A549 treated with CORT108297 at 1 μM for 4 hours (cell line): Measurements from ENCODE around the gene SBSN. TPM values are rescaled to one million over a fixed set of nuclear protein-coding genes. Genes with fewer than 3 reads are reported as not detected.

Experiments used
- total RNA-seq: library from RNA; stranded (reverse); fragments of 200-300 nt; extraction: Qiagen RNA extraction; gene quantifications from 5 replicates; pipeline ENCODE4 v1.2.3, GENCODE V29; 2022

Gene SBSN, protein sequence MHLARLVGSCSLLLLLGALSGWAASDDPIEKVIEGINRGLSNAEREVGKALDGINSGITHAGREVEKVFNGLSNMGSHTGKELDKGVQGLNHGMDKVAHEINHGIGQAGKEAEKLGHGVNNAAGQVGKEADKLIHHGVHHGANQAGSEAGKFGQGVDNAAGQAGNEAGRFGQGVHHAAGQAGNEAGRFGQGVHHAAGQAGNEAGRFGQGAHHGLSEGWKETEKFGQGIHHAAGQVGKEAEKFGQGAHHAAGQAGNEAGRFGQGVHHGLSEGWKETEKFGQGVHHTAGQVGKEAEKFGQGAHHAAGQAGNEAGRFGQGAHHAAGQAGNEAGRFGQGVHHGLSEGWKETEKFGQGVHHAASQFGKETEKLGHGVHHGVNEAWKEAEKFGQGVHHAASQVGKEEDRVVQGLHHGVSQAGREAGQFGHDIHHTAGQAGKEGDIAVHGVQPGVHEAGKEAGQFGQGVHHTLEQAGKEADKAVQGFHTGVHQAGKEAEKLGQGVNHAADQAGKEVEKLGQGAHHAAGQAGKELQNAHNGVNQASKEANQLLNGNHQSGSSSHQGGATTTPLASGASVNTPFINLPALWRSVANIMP
- total RNA-seq, result 2.5 to 3.1 TPM (median 3.0 TPM) in 5 replicates

DNA sequence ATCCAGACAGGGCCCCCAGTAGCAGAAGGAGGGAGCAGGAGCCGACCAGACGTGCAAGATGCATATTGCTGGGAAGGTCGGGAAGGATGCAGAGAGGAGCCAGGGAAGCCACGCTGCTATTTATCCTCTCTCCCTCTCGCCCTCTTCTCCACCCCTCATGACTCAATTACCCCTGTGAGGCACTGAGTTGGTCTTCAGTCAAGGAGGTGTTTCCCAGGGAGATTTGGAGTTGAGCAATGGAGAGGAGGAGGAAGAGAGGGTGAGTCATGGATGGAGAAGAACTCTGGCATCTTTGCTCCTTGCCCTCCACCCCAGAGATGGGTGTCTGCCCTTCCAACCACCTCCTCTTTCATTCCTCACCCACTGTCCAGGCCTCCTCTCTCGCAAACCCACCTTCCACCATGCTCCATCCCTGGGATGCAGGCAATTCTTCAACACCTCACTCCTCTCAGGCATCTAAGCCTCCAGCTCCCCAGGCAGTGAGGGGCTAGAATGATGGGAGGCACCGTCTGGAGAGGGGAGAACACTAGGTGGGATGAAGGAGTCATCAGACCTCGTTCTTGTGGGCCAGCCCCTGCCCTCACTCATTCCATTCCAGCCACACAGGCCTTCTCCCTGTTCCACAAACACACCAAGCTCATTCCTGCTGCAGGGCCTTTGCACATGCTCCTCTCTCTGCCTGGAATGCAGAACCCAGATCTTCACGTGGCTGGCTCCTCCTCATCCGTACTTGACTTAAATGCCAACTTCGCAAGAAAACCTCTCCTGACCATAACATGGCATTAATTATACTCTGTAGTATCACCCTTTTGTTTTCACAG, at the start of gene SBSN:
TSS of gene SBSN (minus strand) at position 94 of the 821 bp plus-strand sequence. CDS start at position 64, 30 bp downstream.

DNA sequence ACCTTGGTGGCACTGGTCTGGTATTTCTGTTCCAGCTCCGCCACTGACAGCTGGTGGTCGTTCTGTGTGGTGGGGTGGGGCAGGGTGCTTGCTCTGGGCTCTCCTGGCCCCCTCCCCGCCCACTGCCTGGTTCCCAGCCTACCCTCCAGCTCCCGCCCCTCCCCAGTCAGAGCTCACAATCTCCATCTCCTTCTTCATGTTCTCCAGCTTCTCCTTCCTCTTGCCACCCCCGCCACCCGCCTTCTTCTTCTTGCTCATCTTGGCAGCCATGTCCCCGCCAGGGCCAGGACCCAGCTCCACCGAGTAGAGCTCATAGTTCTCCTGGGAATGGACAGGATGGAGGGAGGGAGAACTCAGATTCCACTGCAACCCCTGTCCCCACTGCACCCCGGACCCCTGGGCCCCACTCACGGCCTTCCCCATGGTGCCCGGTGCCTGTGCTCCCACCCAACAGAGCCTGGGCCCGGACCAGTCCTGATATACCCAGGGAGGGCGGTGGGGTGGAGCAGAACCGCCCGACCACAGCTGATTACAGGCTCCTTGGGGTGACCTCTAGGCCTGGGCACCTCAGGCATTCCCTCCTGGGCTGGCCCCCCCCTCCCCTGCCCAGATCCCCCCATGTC, 35.2 kb upstream of the SBSN start, which contains the start of gene ATP4A:
TSS of gene ATP4A (minus strand) at position 452 of the 623 bp plus-strand sequence. CDS start at position 423, 29 bp downstream.

DNA sequence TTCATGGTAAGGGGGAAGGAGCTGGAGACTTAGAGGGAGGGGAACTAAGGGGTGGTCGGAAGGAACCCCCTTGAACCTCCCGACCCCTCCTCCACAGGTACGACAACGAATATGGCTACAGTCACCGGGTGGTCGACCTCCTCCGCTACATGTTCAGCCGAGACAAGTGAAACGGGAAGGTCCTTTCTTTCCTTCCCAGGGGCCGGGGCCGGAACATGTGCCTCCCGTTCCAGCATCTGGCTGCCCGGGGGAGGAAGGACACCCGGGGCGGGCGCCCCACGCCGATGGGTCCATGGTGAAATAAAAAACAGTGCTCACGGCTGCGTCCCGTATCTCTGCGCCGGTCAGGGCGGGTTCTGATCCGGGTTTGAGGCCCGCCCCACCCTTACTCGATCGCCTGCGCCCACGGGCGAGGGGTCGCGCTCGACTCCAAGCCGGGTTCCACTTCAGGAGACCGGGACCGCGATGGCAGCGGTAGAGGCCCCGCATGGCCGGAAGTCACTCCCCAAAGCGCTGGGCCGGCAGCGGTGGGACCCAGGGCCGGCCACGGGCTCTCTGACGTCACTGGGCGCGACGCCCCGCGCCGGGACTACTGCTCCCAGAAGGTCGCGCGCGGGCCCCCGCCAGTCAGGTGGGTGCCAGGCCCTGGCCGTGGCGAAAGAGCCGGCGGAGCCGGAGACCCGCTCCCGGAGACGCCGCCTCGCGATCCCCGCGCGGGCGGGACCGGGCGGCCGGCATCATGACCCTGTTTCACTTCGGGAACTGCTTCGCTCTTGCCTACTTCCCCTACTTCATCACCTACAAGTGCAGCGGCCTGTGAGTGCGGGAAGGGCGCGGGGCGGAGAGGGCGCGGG, 17.1 kb upstream of the SBSN start, which contains the start of gene TMEM147:
TSS of gene TMEM147 (plus strand) at position 626 of the 854 bp plus-strand sequence. CDS start at position 740, 114 bp downstream.

DNA sequence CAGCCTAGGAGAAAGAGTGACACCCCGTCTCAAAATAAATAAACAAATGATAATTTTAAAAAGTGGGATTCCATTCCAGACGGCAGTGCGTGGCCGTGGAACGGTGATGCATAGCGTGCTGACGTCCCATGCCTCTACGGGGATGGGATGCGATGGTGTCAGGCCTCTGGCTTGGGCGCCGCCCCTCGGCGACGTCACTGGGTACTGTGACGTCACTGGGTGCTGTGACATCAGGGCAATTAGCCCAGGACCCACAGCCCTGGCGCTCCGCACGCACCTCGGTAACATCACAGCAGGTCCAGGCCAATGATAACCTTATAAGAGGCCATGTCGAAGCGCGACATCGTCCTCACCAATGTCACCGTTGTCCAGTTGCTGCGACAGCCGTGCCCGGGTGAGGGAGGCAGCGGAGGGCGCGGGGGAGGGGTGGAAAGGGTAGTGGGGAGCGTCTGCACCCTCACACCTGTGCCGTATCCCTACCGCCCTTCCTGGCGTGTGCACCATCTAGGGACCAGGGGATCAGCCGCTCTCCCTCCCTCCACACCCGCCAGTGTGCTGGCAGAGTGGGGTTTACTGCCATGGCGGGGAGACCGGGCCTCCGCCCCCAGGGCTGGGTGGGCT, 5.2 kb upstream of the SBSN start, which contains the start of gene GAPDHS:
TSS of gene GAPDHS (plus strand) at position 256 of the 621 bp plus-strand sequence. CDS start at position 328, 72 bp downstream.

DNA sequence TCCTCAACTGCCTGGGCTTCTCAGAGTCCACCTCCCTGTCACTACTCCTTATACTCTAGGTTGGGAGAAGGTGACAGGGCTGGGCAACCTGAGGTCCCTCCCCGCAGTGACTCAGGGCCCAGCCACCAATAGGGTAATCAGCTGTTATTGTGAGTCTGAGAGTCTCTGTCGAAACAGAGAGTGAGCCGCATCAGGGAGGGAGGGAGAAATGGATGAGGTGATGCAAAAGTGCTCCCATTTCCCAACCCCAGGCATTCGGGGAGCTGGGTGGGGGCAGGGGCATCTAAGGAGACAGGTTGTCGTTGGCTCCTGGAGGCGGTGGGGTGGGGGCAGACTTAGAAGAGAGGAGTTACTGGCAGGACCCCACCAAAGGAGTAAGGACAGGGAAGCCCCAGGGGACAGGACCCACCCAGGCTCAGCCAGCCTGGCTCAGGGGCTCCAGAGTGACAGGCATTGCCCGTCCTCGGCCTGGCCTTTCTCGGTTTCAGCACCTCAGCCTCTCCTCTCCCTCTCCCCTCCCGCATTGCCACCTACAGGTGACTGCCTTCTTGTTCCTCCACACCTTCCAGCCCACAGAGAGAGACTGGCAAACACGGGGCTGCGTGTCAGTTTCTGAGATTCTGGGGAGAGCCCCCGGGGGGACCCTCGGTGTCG, 14.4 kb downstream of the SBSN start, which contains the start of gene DMKN:
TSS of gene DMKN (minus strand) at position 22 of the 654 bp plus-strand sequence. CDS start 174 bp downstream, outside the sequence.

DNA sequence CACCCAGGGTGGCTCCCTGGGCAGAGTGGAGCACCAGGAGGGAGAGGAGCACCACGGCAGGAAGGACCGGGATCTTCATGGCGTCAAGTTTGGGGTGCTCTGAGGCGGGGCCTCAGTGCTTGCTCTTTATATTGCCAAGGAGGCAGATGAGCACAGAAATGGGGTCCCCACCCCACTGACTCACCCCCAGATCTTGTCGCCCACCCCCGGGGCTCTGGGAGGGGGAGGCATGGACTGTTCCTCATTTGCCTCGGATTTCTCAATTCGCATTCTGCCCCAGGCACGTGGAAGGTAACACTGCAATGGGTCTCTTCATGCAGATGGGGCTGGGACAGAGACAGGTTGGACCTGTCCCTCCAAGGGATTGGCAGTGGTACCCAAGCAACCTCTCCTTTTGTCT, 37.7 kb downstream of the SBSN start, which contains the start of gene KRTDAP:
TSS of gene KRTDAP (minus strand) at position 101 of the 400 bp plus-strand sequence. CDS start at position 79, 22 bp downstream.

Other genes with a start within 250 kb of the SBSN start
- gene HAMP, start 245.8 kb downstream of the SBSN start, total RNA-seq, result 0.24 TPM in 1 of 5 replicates, not detected in the others
- gene MAG, start 236.2 kb downstream of the SBSN start, total RNA-seq, result 0.12 TPM in 1 of 5 replicates, not detected in the others
- 0.92 to 1.4 TPM (median 0.99 TPM) in 5 replicates for gene CD22, start 199.1 kb downstream of the SBSN start, total RNA-seq
- 0.05 TPM in 1 of 5 replicates, not detected in the others for gene FFAR1, start 180.4 kb downstream of the SBSN start, total RNA-seq
- gene FFAR3, start 169.9 kb downstream of the SBSN start, total RNA-seq, result not detected in 5 replicates
- not detected in 5 replicates for gene GPR42, start 157.2 kb downstream of the SBSN start, total RNA-seq
- 0.03 TPM in 1 of 5 replicates, not detected in the others for gene FFAR2, start 80.1 kb downstream of the SBSN start, total RNA-seq
- not detected in 5 replicates for gene KRTDAP, start 37.8 kb downstream of the SBSN start, total RNA-seq
- 34.1 to 42.4 TPM (median 35.8 TPM) in 5 replicates for gene DMKN, start 14.7 kb downstream of the SBSN start, total RNA-seq
- gene GAPDHS, start 5.1 kb upstream of the SBSN start, total RNA-seq, result not detected in 5 replicates
- gene TMEM147, start 17.3 kb upstream of the SBSN start, total RNA-seq, result 350 to 462 TPM (median 443 TPM) in 5 replicates
- not detected in 5 replicates for gene ATP4A, start 35.3 kb upstream of the SBSN start, total RNA-seq
- not detected in 5 replicates for gene PMIS2, start 57.9 kb upstream of the SBSN start, total RNA-seq
- 12.1 to 18.6 TPM (median 17.4 TPM) in 5 replicates for gene HAUS5, start 84.4 kb upstream of the SBSN start, total RNA-seq
- gene RBM42, start 100.7 kb upstream of the SBSN start, total RNA-seq, result 144 to 216 TPM (median 212 TPM) in 5 replicates
- 1.6 to 3.1 TPM (median 2.4 TPM) in 5 replicates for gene ETV2, start 113.4 kb upstream of the SBSN start, total RNA-seq
- gene COX6B1, start 120.0 kb upstream of the SBSN start, total RNA-seq, result 1,293 to 1,487 TPM (median 1,363 TPM) in 5 replicates
- 0.51 to 1.1 TPM (median 0.91 TPM) in 5 replicates for gene UPK1A, start 138.2 kb upstream of the SBSN start, total RNA-seq
- gene ZBTB32, start 176.2 kb upstream of the SBSN start, total RNA-seq, result 0.03 TPM in 1 of 5 replicates, not detected in the others
- gene KMT2B, start 189.7 kb upstream of the SBSN start, total RNA-seq, result 47.4 to 63.8 TPM (median 61.5 TPM) in 5 replicates
- 12.9 to 14.2 TPM (median 13.3 TPM) in 5 replicates for gene IGFLR1, start 214.1 kb upstream of the SBSN start, total RNA-seq
- gene U2AF1L4, start 217.1 kb upstream of the SBSN start, total RNA-seq, result 26.6 to 31.3 TPM (median 28.4 TPM) in 5 replicates
- 285 to 335 TPM (median 294 TPM) in 5 replicates for gene PSENEN, start 217.3 kb upstream of the SBSN start, total RNA-seq
- 18.3 to 28.2 TPM (median 25.9 TPM) in 5 replicates for gene LIN37, start 220.3 kb upstream of the SBSN start, total RNA-seq
- gene HSPB6, start 228.7 kb upstream of the SBSN start, total RNA-seq, result 0.12 to 0.29 TPM (median 0.19 TPM) in 5 replicates
- 23.1 to 33.0 TPM (median 27.3 TPM) in 5 replicates for gene PROSER3, start 229.9 kb upstream of the SBSN start, total RNA-seq
- 4.3 to 9.2 TPM (median 6.5 TPM) in 5 replicates for gene ARHGAP33, start 247.3 kb upstream of the SBSN start, total RNA-seq